CD14-positive monocyte (primary cell): ENCODE measurements around the gene SHISAL1. TPM values are rescaled to one million over a fixed set of nuclear protein-coding genes. Genes with fewer than 3 reads are reported as not detected.
A peak's percentile ranks its signal among the peaks of the same experiment; 100 is the strongest.

Experiments
- DNase-seq, 3 donors: peaks; one replicate each; pipeline ENCODE4 v3.0.0-alpha.2; 2011 to 2022
- H2AFZ ChIP-seq: 2 replicates; pipeline ENCODE4 v1.6.0; 2012; ENCODE audit warnings: mild to moderate bottlenecking, low read depth, low read length, inconsistent platforms; ENCODE audit not compliant: insufficient read depth, poor library complexity, severe bottlenecking
- H3K27ac ChIP-seq, 2 donors: 1 replicate in 1 of 2; 2 replicates in 1 of 2; pipeline ENCODE4 v1.5.1; 2012 to 2013; ENCODE audit warnings: low read length in 2 of 2, control low read depth in 1 of 2, inconsistent platforms in 1 of 2, low read depth in 1 of 2, mild to moderate bottlenecking in 1 of 2
- H3K27me3 ChIP-seq, 2 donors: one replicate each; pipeline versions ENCODE4 v1.6.0 to v1.6.1; 2011 to 2013; ENCODE audit warnings: low read length in 2 of 2; ENCODE audit not compliant: control insufficient read depth in 2 of 2, insufficient read depth in 2 of 2
- H3K36me3 ChIP-seq, 2 donors: replicated peaks in 1 of 2; 1 replicate in 1 of 2; 2 replicates in 1 of 2; pipeline versions ENCODE4 v1.5.1 to v1.6.1; 2012 to 2013; ENCODE audit warnings: low read length in 2 of 2, control low read depth in 1 of 2, inconsistent platforms in 1 of 2, mild to moderate bottlenecking in 1 of 2; ENCODE audit not compliant: insufficient read depth in 2 of 2, control insufficient read depth in 1 of 2
- H3K4me1 ChIP-seq, 2 donors: 1 replicate in 1 of 2; 2 replicates in 1 of 2; pipeline versions ENCODE4 v1.5.1 to v1.6.1; 2012 to 2013; ENCODE audit warnings: low read length in 2 of 2, control low read depth in 1 of 2, inconsistent platforms in 1 of 2, mild to moderate bottlenecking in 1 of 2, moderate library complexity in 1 of 2; ENCODE audit not compliant: insufficient read depth in 2 of 2, control insufficient read depth in 1 of 2
- H3K4me2 ChIP-seq: replicated peaks from 2 replicates; pipeline ENCODE3; 2012; ENCODE audit warnings: low read length, moderate library complexity, mild to moderate bottlenecking; ENCODE audit not compliant: poor library complexity, severe bottlenecking; ENCODE audit errors: extremely low read depth
- H3K4me3 ChIP-seq, 3 experiments: fragments of 200-600 bp in 1 of 3; sonication (generic) in 1 of 3; replicated peaks in 1 of 3; 1 replicate in 2 of 3; 2 replicates in 1 of 3; pipeline ENCODE4 v1.5.1; 2011 to 2013; ENCODE audit warnings: low read length in 3 of 3, mild to moderate bottlenecking in 3 of 3, control low read depth in 2 of 3, low read depth in 2 of 3, inconsistent platforms in 1 of 3, moderate library complexity in 1 of 3
- H3K79me2 ChIP-seq: 2 replicates; pipeline ENCODE4 v1.6.0; 2012; ENCODE audit warnings: mild to moderate bottlenecking, control low read depth, inconsistent platforms, low read length, moderate library complexity; ENCODE audit not compliant: insufficient read depth
- H3K9ac ChIP-seq: 2 replicates; pipeline ENCODE4 v1.6.0; 2017; ENCODE audit warnings: low read length, mild to moderate bottlenecking; ENCODE audit not compliant: insufficient read depth, poor library complexity, severe bottlenecking
- H3K9me3 ChIP-seq, 2 donors: replicated peaks in 1 of 2; 1 replicate in 1 of 2; 2 replicates in 1 of 2; pipeline versions ENCODE4 v1.5.1 to v1.6.1; 2012 to 2013; ENCODE audit warnings: low read length in 2 of 2, control low read depth in 1 of 2; ENCODE audit not compliant: control insufficient read depth in 1 of 2, insufficient read depth in 1 of 2
- H4K20me1 ChIP-seq: 2 replicates; pipeline ENCODE4 v1.6.0; 2012; ENCODE audit warnings: mild to moderate bottlenecking, low read length, control low read depth, moderate library complexity; ENCODE audit not compliant: insufficient read depth
- H3K27ac Mint-ChIP-seq, 7 donors: one replicate each; pipeline ENCODE4 v1.8.0; 2020; ENCODE audit warnings: mild to moderate bottlenecking in 7 of 7, mixed read lengths in 7 of 7, moderate library complexity in 6 of 7, inconsistent platforms in 2 of 7
- H3K27me3 Mint-ChIP-seq, 3 donors: one replicate each; pipeline ENCODE4 v1.8.0; 2021 to 2022; ENCODE audit warnings: low read depth in 3 of 3, mild to moderate bottlenecking in 3 of 3, mixed read lengths in 3 of 3, moderate library complexity in 3 of 3, inconsistent platforms in 1 of 3
- H3K36me3 Mint-ChIP-seq, 2 donors: one replicate each; pipeline ENCODE4 v1.8.0; 2020; ENCODE audit warnings: mixed read lengths in 2 of 2, inconsistent platforms in 1 of 2, mild to moderate bottlenecking in 1 of 2
- H3K4me1 Mint-ChIP-seq: one replicate; pipeline ENCODE4 v1.8.0; 2020; ENCODE audit warnings: mild to moderate bottlenecking, mixed read lengths
- H3K4me3 Mint-ChIP-seq, 2 donors: one replicate each; pipeline ENCODE4 v1.8.0; 2020; ENCODE audit warnings: mild to moderate bottlenecking in 2 of 2, mixed read lengths in 2 of 2, moderate library complexity in 1 of 2
- H3K9me3 Mint-ChIP-seq, 7 donors: one replicate each; pipeline ENCODE4 v1.8.0; 2020 to 2022; ENCODE audit warnings: mixed read lengths in 7 of 7, mild to moderate bottlenecking in 6 of 7, moderate library complexity in 6 of 7, inconsistent platforms in 2 of 7
- CTCF ChIP-seq: fragments of 200-600 bp; IDR thresholded peaks from one replicate; pipeline ENCODE4 v1.8.0; 2022; ENCODE audit warnings: antibody characterized with exemption, mild to moderate bottlenecking
- WGBS: methylation state at CpG from one replicate; pipeline ENCODE4 v1.1.5; 2013; ENCODE audit warnings: missing lambda C conversion rate; ENCODE audit not compliant: insufficient coverage; 5-methylcytosine and 5-hydroxymethylcytosine counted together
- intact Hi-C, 2 donors: fragments of 100-400 bp; cut with micrococcal nuclease; formaldehyde crosslinking; loops; one replicate each; pipeline versions ENCODE4 v1.15.0 to v1.15.1; 2023
- polyA plus RNA-seq, 3 donors: library from polyadenylated mRNA; depleted of rRNA in 1 of 3; unstranded in 2 of 3; stranded (reverse) in 1 of 3; fragments of 300-500 nt in 2 of 3; fragments of >200 nt in 1 of 3; fragmentation: Illumina TruSeq in 2 of 3; gene quantifications; 1 replicate in 2 of 3; 2 replicates in 1 of 3; pipeline ENCODE4 v1.2.3, GENCODE V29; 2012 to 2021

SHISAL1 gene
- polyA plus RNA-seq, 3 donors = not detected

- peaks cover 0 to 7% of the 10 kb centered on the region in 2 donors for H3K9me3 ChIP-seq
- TF ChIP-seq CTCF = no peak
- H3K79me2 ChIP-seq = no peaks in the 10 kb centered on the region
- Mint-ChIP-seq H3K9me3 (peaks cover 0 to 4% (median 0%) of the 10 kb centered on the region in 7 donors), H3K27me3 (peaks cover 0 to 3% (median 1%) of the 10 kb centered on the region in 3 donors), H3K4me3 (peak overlapping the region in 1 of 2 donors; percentile 86), H3K4me1 (peaks cover 29% of the 10 kb centered on the region), H3K36me3 (peaks cover 2 to 9% of the 10 kb centered on the region in 2 donors), H3K27ac (peak overlapping the region in 4 of 7 donors; percentile 79 to 91 (median 87))
- intact Hi-C loops = no loop called here
- 87% methylated on average over 7 of the region's 12 CpGs for WGBS
- no peak overlapping the region for H3K4me3 ChIP-seq
- H3K4me2 ChIP-seq = no peak overlapping the region
- H4K20me1 ChIP-seq = peaks cover 11% of the 10 kb centered on the region
- H3K27me3 ChIP-seq = no peaks in the 10 kb centered on the region
- no peak overlapping the region for H2AFZ ChIP-seq
- no peak overlapping the region for H3K9ac ChIP-seq
- DNase-seq = no peak
- H3K36me3 ChIP-seq = peaks cover 0 to 9% of the 10 kb centered on the region in 2 donors
- no peak overlapping the region for H3K27ac ChIP-seq
- H3K4me1 ChIP-seq = peaks cover 6 to 12% of the 10 kb centered on the region in 2 donors
Measured at GRCh38 chr22:44211946-44212930, 100.5 kb downstream of the SHISAL1 start.

GRCh38 chr22:44211256-44211945 is 101.3 kb downstream of the SHISAL1 start:
- no peak overlapping the region for H3K4me3 ChIP-seq
- Mint-ChIP-seq H3K36me3 (peaks cover 4 to 9% of the 10 kb centered on the region in 2 donors), H3K27me3 (no peaks in the 10 kb centered on the region), H3K4me3 (peak overlapping the region in 1 of 2 donors; percentile 86), H3K4me1 (peaks cover 32% of the 10 kb centered on the region), H3K9me3 (peaks cover 0 to 4% (median 0%) of the 10 kb centered on the region in 7 donors), H3K27ac (peak overlapping the region in 4 of 7 donors; percentile 79 to 91 (median 87))
- no peaks in the 10 kb centered on the region for H3K27me3 ChIP-seq
- no peaks in the 10 kb centered on the region for H3K79me2 ChIP-seq
- WGBS = 70% methylated on average over 6 of the region's 6 CpGs
- DNase-seq = no peak
- H4K20me1 ChIP-seq = peaks cover 17% of the 10 kb centered on the region
- H2AFZ ChIP-seq = no peak overlapping the region
- peaks cover under 1 to 10% of the 10 kb centered on the region in 2 donors for H3K36me3 ChIP-seq
- no peak overlapping the region for H3K9ac ChIP-seq
- TF ChIP-seq CTCF = no peak
- H3K27ac ChIP-seq = no peak overlapping the region
- intact Hi-C loops = no loop called here
- H3K9me3 ChIP-seq = peaks cover 0 to 7% of the 10 kb centered on the region in 2 donors
- no peak overlapping the region for H3K4me2 ChIP-seq
- H3K4me1 ChIP-seq = peaks cover 6 to 12% of the 10 kb centered on the region in 2 donors
